Sigmoid colon (tissue), 7 donors: Measurements from ENCODE around the gene SLCO2A1. TPM values are rescaled to one million over a fixed set of nuclear protein-coding genes. Genes with fewer than 3 reads are reported as not detected.
A peak's percentile ranks its signal among the peaks of the same experiment; 100 is the strongest.

Experiments
- DNase-seq: peaks from one replicate; pipeline ENCODE4 v3.0.0-alpha.2; 2019
- H3K27ac ChIP-seq, 4 donors: fragments of 200-600 bp; sonication (generic); one replicate each; pipeline ENCODE4 v1.5.1; 2016 to 2019; ENCODE audit warnings: mild to moderate bottlenecking in 1 of 4
- H3K27me3 ChIP-seq, 3 donors: fragments of 200-600 bp; sonication (generic); one replicate each; pipeline ENCODE4 v1.5.1; 2019; ENCODE audit warnings: mild to moderate bottlenecking in 1 of 3
- H3K36me3 ChIP-seq, 4 donors: fragments of 200-600 bp; sonication (generic); one replicate each; pipeline ENCODE4 v1.5.1; 2016 to 2019
- H3K4me1 ChIP-seq, 4 donors: fragments of 200-600 bp; sonication (generic); one replicate each; pipeline ENCODE4 v1.5.1; 2017 to 2019
- H3K4me3 ChIP-seq, 4 donors: fragments of 200-600 bp; sonication (generic); one replicate each; pipeline ENCODE4 v1.5.1; 2017 to 2019; ENCODE audit warnings: mild to moderate bottlenecking in 2 of 4, moderate library complexity in 1 of 4
- H3K9me3 ChIP-seq, 4 donors: fragments of 200-600 bp in 3 of 4; sonication (generic) in 3 of 4; one replicate each; pipeline versions ENCODE4 v1.5.1 to v1.6.1; 2013 to 2019
- EP300 ChIP-seq, 4 donors: sonication (generic); formaldehyde crosslinking; IDR thresholded peaks; one replicate each; pipeline ENCODE4 v1.6.1; 2017; ENCODE audit warnings: antibody characterized with exemption in 4 of 4
- POLR2A ChIP-seq, 2 donors: fragments of 450-650 bp; IDR thresholded peaks; one replicate each; pipeline ENCODE4 v1.6.1; 2016; ENCODE audit warnings: antibody characterized with exemption in 2 of 2, mild to moderate bottlenecking in 2 of 2, moderate library complexity in 2 of 2
- POLR2AphosphoS5 ChIP-seq, 4 donors: sonication (generic); formaldehyde crosslinking; IDR thresholded peaks; one replicate each; pipeline ENCODE4 v1.6.1; 2017; ENCODE audit warnings: antibody characterized with exemption in 4 of 4
- WGBS, 2 donors: extraction: QIAGEN DNeasy Blood & Tissue Kit; methylation state at CpG; one replicate each; pipeline ENCODE4 v1.1.7; 2013; 5-methylcytosine and 5-hydroxymethylcytosine counted together
- intact Hi-C: fragments of 100-400 bp; cut with DNase I; formaldehyde crosslinking; loops from one replicate; pipeline ENCODE4 v1.15.1; 2023
- polyA plus RNA-seq, 3 donors: library from polyadenylated mRNA; stranded (reverse); fragments of 200-250 nt; gene quantifications; one replicate each; pipeline ENCODE4 v1.2.3, GENCODE V29; 2013
- total RNA-seq, 4 donors: library from RNA; depleted of rRNA; stranded (reverse); fragments of >200 nt; gene quantifications; one replicate each; pipeline ENCODE4 v1.1.0, GENCODE V29; 2016
- TF ChIP-seq, protein P1 (sequence below), 4 experiments: fragments of 450-650 bp in 3 of 4; fragments of 200-600 bp in 1 of 4; IDR thresholded peaks; one replicate each; pipeline ENCODE4 v1.5.1; 2016 to 2019; ENCODE audit warnings: antibody characterized with exemption in 4 of 4, mild to moderate bottlenecking in 3 of 4, moderate library complexity in 2 of 4
- donor health status: healthy with polysubstance abuse.
- donor health status: Bipolar disorder and iron deficiency.
- donor health status: healthy.

Gene SLCO2A1
- total and polyA plus RNA-seq, 7 donors, result 1.8 to 22.1 (median 6.1) TPM

DNA sequence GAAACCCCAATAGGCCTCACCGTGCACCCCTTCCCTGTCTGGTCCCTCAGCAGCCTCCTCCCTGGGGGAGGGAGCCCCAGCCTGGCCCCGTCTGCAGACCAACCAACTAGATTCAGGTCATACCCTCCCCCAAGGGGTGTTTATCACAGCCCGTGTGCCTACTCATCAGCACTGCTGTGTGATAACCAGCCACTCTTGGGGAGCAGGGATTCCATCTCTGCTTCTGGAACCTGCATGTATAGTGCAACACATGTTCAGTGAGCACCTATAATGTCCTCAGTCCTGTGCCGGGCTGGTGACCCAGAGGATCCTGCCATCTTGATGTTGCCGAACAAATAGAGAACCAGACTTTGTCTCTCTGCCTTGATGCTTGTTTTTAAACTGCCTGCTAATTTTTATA, 6.6 kb upstream of the SLCO2A1 start:
- Histone ChIP-seq H3K36me3 (no peaks in the 10 kb centered on the region), H3K27me3 (no peaks in the 10 kb centered on the region), H3K9me3 (no peaks in the 10 kb centered on the region), H3K27ac (no peak overlapping the region), H3K4me1 (no peaks in the 10 kb centered on the region), H3K4me3 (no peak overlapping the region)
- DNase-seq, result peak; percentile 33
- 92 to 93% methylated on average over 5 of the region's 5 CpGs for WGBS, 2 donors
- intact Hi-C loops, result no loop called here
- TF ChIP-seq EP300 (IDR thresholded peaks at IDR 0.05) (no peak), POLR2AphosphoS5 (IDR thresholded peaks at IDR 0.05) (no peak), POLR2A (IDR thresholded peaks at IDR 0.05) (no peak)
- TF ChIP-seq, protein P1, sequence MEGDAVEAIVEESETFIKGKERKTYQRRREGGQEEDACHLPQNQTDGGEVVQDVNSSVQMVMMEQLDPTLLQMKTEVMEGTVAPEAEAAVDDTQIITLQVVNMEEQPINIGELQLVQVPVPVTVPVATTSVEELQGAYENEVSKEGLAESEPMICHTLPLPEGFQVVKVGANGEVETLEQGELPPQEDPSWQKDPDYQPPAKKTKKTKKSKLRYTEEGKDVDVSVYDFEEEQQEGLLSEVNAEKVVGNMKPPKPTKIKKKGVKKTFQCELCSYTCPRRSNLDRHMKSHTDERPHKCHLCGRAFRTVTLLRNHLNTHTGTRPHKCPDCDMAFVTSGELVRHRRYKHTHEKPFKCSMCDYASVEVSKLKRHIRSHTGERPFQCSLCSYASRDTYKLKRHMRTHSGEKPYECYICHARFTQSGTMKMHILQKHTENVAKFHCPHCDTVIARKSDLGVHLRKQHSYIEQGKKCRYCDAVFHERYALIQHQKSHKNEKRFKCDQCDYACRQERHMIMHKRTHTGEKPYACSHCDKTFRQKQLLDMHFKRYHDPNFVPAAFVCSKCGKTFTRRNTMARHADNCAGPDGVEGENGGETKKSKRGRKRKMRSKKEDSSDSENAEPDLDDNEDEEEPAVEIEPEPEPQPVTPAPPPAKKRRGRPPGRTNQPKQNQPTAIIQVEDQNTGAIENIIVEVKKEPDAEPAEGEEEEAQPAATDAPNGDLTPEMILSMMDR (IDR thresholded peaks at IDR 0.05), result no peak

DNA sequence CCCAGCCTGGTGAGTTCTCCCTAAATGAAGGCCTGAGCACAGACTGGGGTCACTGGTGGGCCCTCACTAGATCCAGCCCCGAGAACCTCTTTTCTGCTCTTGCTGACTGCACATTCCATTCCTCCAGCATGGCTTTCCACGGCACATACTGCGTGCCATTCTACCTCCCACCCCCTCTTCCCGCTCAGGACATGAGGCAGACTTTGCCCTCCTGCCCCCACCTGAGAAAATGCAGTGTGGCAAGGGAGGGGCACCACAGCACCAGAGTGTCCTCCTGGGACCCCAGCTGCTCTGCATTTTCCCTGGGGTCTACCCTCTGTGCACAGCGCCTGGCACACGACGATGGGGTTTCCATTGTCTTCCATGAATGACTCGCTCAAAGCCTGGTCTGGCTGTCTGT, 6.1 kb upstream of the SLCO2A1 start:
- no peak for TF ChIP-seq POLR2AphosphoS5 (IDR thresholded peaks at IDR 0.05)
- TF ChIP-seq, protein P1 (IDR thresholded peaks at IDR 0.05), result no peak
- no peak for TF ChIP-seq EP300 (IDR thresholded peaks at IDR 0.05)
- TF ChIP-seq POLR2A (IDR thresholded peaks at IDR 0.05), result no peak
- Histone ChIP-seq H3K4me1 (no peaks in the 10 kb centered on the region), H3K27ac (no peak overlapping the region), H3K9me3 (no peaks in the 10 kb centered on the region), H3K27me3 (no peaks in the 10 kb centered on the region), H3K36me3 (no peaks in the 10 kb centered on the region), H3K4me3 (no peak overlapping the region)
- 92 to 95% methylated on average over 8 of the region's 8 CpGs for WGBS, 2 donors
- DNase-seq, result peak; percentile 26
- intact Hi-C loops, result no loop called here

DNA sequence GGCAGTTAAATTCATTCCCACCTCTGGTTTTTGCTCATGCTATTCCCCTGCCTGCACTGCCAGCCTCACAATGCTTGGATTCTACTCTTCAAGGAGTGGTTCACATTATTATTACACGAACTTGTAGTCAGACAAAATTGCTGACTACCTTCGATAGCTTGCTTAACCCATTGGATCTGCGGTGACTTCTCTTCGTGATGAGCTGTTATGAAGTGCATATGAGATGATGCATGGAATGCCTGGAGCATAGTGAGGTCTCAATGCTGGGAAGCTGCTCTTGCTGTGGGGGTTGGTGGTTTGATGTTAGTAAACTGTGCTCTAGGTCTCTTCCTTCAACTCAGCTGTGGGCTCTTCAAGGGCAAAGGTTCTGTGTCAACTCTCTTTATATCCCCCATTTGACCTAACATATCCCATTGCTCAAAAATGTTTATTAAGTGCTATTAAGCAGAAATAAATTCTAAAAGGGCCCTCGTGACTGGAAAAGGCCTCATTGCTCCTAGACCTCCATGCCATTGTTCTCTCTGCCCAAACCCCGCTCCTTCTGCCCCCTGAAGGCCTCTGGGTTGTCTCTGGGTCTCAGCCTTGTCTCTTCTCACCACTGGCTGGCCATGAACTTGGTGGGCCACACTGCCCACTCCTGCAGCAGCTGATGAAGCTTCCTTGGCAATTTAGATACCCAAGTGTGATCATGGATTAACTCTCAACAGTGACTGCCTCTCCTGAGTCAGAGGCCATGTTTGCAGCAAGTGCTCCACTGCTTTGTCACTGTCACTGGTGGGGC, 4.5 kb upstream of the SLCO2A1 start:
- DNase-seq, result peak; percentile 11
- Histone ChIP-seq H3K27ac (no peak overlapping the region), H3K4me3 (no peak overlapping the region), H3K36me3 (no peaks in the 10 kb centered on the region), H3K27me3 (peaks cover 0 to 5% (median 0%) of the 10 kb centered on the region in 3 donors), H3K9me3 (no peaks in the 10 kb centered on the region), H3K4me1 (peaks cover 0 to 15% (median 12%) of the 10 kb centered on the region in 4 donors)
- intact Hi-C loops, result no loop called here
- no peak for TF ChIP-seq POLR2AphosphoS5 (IDR thresholded peaks at IDR 0.05)
- TF ChIP-seq EP300 (IDR thresholded peaks at IDR 0.05), result no peak
- WGBS, 2 donors, result 87% methylated on average over 6 of the region's 6 CpGs

GRCh38 chr3:134033315-134033996, 3.7 kb upstream of the SLCO2A1 start:
- WGBS, 2 donors, result 87 to 92% methylated on average over 8 of the region's 8 CpGs
- peak; percentile 36 for DNase-seq
- intact Hi-C loops, result no loop called here

DNA sequence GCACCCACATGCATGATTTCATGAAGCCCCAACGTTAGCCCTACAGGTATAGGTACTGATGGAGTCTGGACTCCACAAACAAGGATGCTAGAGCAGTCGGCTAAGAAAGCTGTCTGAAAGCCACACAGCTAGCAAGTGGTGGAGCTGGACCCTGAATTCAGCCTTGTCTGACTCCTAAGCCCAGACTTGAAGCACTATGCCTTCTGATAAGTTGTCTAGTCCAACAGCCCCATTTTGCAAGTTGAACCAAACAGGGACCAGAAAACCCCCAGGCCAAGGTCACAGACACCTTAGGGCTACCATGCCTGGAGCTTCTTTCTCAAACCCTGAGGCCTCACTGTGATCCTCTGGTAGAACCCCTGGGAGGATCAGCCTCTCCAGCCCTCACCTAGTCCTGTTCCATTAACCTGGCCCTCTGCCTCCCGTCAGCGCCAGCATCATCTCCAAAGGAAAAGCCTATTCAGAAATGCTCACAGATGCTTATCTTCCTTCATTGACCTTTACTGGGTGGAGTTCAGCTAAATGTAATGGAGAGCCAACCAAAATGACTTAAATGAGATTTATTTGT, 1.7 kb upstream of the SLCO2A1 start:
- Histone ChIP-seq H3K4me3 (no peak overlapping the region), H3K9me3 (no peaks in the 10 kb centered on the region), H3K27ac (no peak overlapping the region), H3K27me3 (peaks cover 4 to 23% (median 8%) of the 10 kb centered on the region in 3 donors), H3K36me3 (no peaks in the 10 kb centered on the region), H3K4me1 (peaks cover 0 to 21% (median 17%) of the 10 kb centered on the region in 4 donors)
- TF ChIP-seq, protein P1 (IDR thresholded peaks at IDR 0.05), result no peak
- TF ChIP-seq POLR2A (IDR thresholded peaks at IDR 0.05) (no peak), POLR2AphosphoS5 (IDR thresholded peaks at IDR 0.05) (no peak), EP300 (IDR thresholded peaks at IDR 0.05) (no peak)
- intact Hi-C loops, result no loop called here
- WGBS, 2 donors, result 93 to 94% methylated on average over 4 of the region's 4 CpGs
- DNase-seq, result peak; percentile 38

More at GRCh38 chr3:134033315-134033996, 3.7 kb upstream of the SLCO2A1 start:
- no peak for TF ChIP-seq EP300 (IDR thresholded peaks at IDR 0.05)
- no peak overlapping the region for H3K27ac ChIP-seq
- H3K4me1 ChIP-seq, result peaks cover 0 to 21% (median 17%) of the 10 kb centered on the region in 4 donors
- H3K9me3 ChIP-seq, result no peaks in the 10 kb centered on the region
- peaks cover 4 to 12% (median 7%) of the 10 kb centered on the region in 3 donors for H3K27me3 ChIP-seq
- H3K36me3 ChIP-seq, result no peaks in the 10 kb centered on the region
- H3K4me3 ChIP-seq, result no peak overlapping the region
